NK-92 (cell line): ENCODE measurements around the gene ABHD13.
"Not testable (repeated sequence)": the region's sequence is repeated elsewhere in the genome, so short reads cannot be mapped to it uniquely, and the experiment has no call there.

ENCODE experiments used
- DNase-seq: peaks from one replicate; lab custom pipeline; 2025; ENCODE audit not compliant: unreplicated experiment; lab: John Stamatoyannopoulos, UW

The ABHD13 gene

DNA sequence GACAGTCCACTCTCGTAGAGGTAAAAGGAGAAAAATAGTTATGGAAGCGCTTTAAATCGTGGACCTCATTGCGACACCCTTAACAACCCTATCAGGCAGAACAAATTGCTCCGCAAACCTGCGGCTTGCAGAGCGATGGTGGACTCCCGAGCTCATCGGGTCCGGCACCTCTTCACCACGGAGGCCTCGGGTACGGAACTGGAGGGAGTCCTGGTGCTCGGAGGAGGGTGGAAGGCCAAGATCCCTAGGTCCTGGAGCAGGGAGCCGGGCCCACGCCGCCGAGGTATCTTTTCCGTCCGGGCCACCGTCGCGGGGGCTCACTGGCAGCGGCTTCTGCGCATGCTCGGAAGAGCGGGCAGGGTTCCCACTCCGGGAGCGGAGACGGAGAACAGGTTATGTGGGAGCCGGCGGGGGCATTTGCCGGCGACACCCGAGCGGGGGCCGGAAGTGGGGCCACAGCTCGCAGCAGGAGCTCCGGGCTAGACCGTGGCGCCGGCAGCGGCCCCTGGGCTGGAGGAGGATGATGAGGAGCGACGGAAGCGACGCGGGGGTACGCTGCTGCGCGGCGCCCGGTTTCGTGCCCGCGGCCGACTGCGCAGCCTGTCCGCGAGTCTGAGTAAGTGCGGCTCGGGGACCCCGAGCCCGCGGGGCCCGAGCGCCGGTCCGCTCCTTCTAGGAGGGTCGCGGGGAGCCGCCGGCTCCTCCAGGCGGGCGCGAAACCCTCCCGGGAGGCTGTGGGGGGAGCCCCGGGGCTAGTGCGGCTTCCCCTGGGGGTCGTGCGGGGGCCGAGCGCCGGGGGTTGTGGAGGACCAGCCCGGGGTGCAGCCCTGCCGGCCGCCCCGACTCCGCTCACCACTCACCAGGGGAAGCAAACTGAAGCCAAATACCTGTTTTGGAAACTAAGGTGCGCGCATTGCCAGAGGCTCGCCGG is at the start of gene ABHD13:
ABHD13 (plus strand) TSS at position 349 of the 931 bp plus-strand sequence. CDS start 10,827 bp downstream, outside the sequence.
- DNase-seq: peak; percentile 51

GRCh38 chr13:108168929-108169328 is 49.3 kb upstream of the ABHD13 start:
- no peak for DNase-seq

DNA sequence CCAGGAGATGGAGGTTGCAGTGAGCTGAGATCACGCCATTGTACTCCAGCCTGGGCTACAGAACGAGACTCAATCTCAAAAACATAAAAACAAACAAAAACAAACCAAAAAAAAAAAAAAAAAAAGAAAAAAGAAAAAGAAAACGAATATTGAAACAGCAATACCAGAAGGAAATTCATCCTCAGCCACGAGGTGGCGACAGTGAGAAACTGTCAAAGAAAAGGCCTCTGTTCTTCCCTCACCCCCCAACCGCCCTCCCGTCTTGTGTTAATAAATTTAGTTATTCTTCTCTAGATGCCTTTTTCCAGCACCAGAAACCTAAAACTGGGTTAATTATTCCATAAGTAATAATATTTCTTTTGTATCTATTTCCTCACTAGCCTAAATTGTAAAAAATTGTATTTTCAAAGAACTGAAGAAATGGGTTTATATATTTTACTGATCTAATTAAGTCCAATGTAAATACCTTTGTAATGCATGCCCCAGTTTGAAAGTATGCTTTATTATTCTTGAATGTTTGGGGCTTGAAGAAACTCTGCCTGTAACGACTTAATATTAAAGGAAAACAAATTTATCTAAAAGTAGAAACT is 41.4 kb upstream of the ABHD13 start:
- DNase-seq: no peak

GRCh38 chr13:108178078-108178477 is 40.1 kb upstream of the ABHD13 start:
- no peak for DNase-seq

- DNase-seq: no peak
Observed at GRCh38 chr13:108182652-108183051, 35.5 kb upstream of the ABHD13 start.

- DNase-seq: no peak
Observed at GRCh38 chr13:108185223-108185622, 33.0 kb upstream of the ABHD13 start.

DNA sequence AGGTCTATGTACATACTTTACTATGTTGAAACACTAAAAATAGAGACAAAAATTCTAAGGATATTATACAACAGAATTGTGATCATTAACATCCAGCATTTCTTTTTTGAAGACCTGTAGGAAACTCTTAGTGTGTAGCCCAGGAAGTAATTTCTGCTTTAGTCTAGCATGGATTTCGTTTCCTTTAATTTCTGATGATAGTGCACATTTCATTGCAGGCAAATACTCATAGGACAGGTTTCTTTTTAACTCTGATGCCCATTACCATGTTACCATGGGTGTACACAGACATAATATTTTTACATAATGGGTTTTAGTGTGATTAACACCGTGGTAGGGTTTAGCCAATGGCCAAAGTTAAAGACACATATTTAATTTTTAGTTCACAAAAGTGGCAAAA is 29.9 kb upstream of the ABHD13 start:
- DNase-seq: no peak

DNA sequence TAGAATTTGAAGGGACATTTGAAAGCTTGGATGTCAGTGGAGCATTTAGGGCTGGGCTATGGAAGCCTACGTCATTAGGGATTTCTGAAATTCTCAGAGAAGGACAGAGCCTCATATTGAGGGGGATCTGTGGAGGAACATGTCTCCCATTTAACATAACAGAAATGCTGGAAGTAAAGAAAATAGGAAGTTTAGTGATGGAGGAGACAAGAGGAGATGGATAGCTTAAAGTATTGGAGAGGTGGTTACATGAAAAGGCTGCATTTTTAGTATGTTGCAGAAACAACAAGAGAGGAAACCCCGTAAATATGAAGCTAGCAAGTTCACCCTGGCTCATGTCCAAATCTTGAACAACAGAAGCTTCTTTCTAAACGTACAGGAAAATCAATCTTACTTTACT is 27.3 kb upstream of the ABHD13 start:
- DNase-seq: no peak

- DNase-seq: no peak
Observed at GRCh38 chr13:108193806-108194205, 24.4 kb upstream of the ABHD13 start.

- DNase-seq: no peak
Observed at GRCh38 chr13:108194435-108194936, 23.7 kb upstream of the ABHD13 start.

- DNase-seq: no peak
Observed at GRCh38 chr13:108195146-108195545, 23.0 kb upstream of the ABHD13 start.

GRCh38 chr13:108195861-108196260 is 22.3 kb upstream of the ABHD13 start:
- no peak for DNase-seq

DNA sequence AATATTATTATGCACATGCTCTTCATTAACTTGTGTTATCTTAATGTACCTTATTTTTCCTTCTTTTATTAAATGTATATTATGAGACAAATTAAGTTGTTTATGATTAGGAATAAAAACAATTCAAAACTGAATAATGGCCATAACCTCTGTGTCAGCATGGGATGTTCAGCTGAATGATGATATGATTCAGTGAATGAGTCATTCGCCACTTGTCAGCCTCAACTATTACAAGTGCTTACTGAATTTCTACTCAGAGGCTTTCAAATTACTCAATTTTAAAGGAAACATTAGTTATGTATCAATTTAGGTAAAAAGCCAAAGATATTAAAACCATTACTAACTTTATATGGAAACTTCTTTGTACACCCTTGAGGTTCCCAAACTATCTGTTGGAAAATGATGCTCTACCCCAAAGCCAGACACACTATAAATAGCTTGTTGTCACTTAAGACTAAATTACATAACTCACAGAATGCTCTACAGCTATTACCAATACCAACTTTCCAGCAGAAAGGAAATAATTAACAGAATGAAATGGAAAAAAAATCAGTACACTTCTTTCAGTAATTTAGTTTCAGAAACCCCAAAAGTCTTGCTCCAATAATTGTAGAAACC is 17.3 kb upstream of the ABHD13 start:
- no peak for DNase-seq

DNA sequence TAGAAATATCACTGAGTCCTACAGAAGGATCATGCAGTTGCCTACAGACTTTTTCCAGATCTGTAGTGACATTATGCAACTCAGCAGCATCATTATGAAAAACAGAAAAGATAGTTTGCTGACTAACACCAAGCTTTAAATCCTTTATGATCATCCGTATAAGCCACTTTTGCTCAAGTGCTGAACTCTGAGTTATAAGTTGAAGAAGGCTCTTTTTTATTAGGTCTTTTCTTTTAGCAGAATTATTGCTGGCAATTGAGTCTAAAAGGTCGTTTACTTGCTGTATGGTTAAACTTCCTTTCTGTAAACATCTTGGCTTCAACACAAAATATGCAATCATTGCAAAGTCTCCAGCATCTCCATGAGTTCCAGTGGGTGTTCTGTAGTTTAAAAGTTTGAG is 7.6 kb upstream of the ABHD13 start:
- no peak for DNase-seq

- no peak for DNase-seq
Observed at GRCh38 chr13:108212886-108213285, 5.3 kb upstream of the ABHD13 start.

DNA sequence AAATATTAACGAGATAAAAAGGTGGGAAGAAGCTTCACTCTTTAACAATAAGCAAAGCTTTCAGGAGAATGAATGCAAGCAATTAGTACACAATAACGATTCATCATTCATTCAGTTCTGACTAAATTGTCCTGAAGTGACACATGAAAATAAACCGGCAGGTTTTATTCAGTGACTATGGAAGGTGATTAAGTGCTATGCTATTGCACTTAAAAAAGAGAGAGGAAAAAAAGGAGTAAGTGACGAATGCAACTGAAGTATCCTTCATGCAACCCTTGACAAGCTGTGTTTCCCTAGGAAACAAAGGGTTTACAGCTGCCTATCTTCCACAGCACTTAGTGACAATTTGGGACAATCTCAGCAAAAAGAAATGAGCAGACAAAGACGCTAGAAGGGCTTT is 4.2 kb upstream of the ABHD13 start:
- DNase-seq: no peak

DNA sequence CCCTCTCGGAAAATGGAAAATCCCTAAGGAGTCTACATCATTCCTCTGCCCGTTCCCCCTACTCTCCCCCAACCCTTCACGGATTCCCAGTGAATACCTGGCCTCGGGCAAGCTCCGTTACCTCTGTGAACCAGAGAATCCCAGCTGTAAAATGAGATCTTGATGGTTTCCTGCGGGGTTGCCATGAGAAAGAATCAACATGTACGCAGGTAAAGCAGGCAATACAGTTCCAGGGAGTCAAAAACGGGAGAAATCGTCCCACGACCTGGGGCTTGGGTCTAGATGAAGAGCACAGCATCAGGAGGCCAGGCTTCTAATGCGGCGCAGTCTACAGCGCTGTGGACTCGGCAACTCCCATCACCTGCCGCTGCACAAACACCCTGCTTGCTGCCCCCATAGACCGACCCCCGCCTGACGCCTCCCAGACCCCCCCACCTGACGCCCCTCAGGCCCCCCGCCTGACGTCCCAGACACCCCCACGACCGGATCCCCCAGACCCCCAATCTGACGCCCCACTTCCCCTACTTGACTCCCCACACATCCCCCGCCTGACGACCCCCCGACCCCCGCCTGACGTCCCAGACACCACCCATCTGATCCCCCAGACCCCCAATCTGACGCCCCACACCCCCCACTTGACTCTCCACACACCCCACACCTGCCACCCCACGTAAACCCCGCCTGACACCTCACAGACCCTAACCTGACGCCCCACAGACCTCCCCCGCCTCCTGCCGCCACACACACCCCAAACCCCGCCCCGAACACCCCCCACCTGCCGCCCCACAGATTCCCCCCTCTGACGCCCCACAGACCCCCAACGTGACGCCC is 3.5 kb upstream of the ABHD13 start:
- no peak for DNase-seq

DNA sequence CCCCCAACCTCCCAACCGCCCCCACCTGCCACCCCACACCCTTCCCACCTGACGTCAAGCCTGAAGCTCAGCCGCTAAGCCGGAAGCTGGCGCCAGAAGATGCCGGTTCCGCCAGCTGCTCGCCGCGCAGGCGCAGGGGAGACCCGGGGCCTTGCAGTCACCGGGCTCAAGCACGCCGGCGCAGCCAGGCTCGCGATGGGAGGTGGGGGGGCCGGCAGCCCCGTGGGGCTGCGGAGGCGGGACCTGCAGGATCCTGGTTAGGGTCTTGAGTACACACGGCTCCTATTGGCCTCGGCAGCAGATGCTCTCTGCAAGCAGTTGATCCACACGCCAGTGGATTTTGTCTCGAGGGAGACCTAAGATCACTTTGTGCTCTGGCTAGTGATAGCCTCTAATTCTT is 2.8 kb upstream of the ABHD13 start, which contains the start of gene LIG4:
LIG4 (minus strand) TSS at position 101 of the 400 bp plus-strand sequence. CDS start 4,268 bp downstream, outside the sequence.
- peak; percentile 54 for DNase-seq

- not testable (repeated sequence) for DNase-seq
Observed at GRCh38 chr13:108217307-108218043, 717 bp upstream of the ABHD13 start.

- no peak for DNase-seq
Observed at GRCh38 chr13:108220041-108220440, 1.8 kb downstream of the ABHD13 start.
